OCI-LY1 (cell line): Measurements from ENCODE around the gene NECTIN4.

Experiments
- H2AFZ ChIP-seq: fragments of 200-600 bp; sonication (generic), shearing (Covaris generic); 2 replicates; pipeline ENCODE4 v1.6.0; 2014; ENCODE audit warnings: antibody characterized with exemption, mild to moderate bottlenecking, low read length
- H3F3A ChIP-seq: fragments of 200-600 bp; sonication (generic), shearing (Covaris generic); 2 replicates; pipeline ENCODE4 v1.6.0; 2014; ENCODE audit warnings: mild to moderate bottlenecking, antibody characterized with exemption, low read length, moderate library complexity; ENCODE audit not compliant: insufficient read depth
- H3K27ac ChIP-seq: fragments of 200-600 bp; sonication (generic); 2 replicates; pipeline ENCODE4 v1.5.1; 2014; ENCODE audit warnings: low read length, mixed run types, mild to moderate bottlenecking, low read depth; ENCODE audit not compliant: poor library complexity, severe bottlenecking
- H3K27me3 ChIP-seq: fragments of 200-600 bp; sonication (generic); 2 replicates; pipeline ENCODE4 v1.6.0; 2014; ENCODE audit warnings: antibody characterized with exemption, mild to moderate bottlenecking, low read length, moderate library complexity; ENCODE audit not compliant: insufficient read depth
- H3K36me3 ChIP-seq: fragments of 200-600 bp; sonication (generic); 2 replicates; pipeline ENCODE4 v1.6.1; 2014; ENCODE audit warnings: mild to moderate bottlenecking, antibody characterized with exemption, low read length, moderate library complexity, mixed read lengths; ENCODE audit not compliant: insufficient read depth
- H3K4me1 ChIP-seq: fragments of 200-600 bp; sonication (generic); 2 replicates; pipeline ENCODE4 v1.5.1; 2014; ENCODE audit warnings: mild to moderate bottlenecking, low read length, moderate library complexity; ENCODE audit not compliant: insufficient read depth, severe bottlenecking
- H3K4me2 ChIP-seq: fragments of 200-600 bp; sonication (generic), shearing (Covaris generic); 2 replicates; pipeline ENCODE4 v1.6.1; 2014; ENCODE audit warnings: low read length
- H3K4me3 ChIP-seq: fragments of 200-600 bp; sonication (generic); 2 replicates; pipeline ENCODE4 v1.5.1; 2014; ENCODE audit warnings: low read length, low read depth, mild to moderate bottlenecking, mixed read lengths; ENCODE audit not compliant: poor library complexity, severe bottlenecking
- H3K79me2 ChIP-seq: fragments of 200-600 bp; shearing (Covaris generic); 2 replicates; pipeline ENCODE4 v1.6.1; 2016; ENCODE audit warnings: mixed run types, low read length, mixed read lengths; ENCODE audit not compliant: insufficient read depth
- H3K9ac ChIP-seq: fragments of 200-600 bp; sonication (generic), shearing (Covaris generic); 2 replicates; pipeline ENCODE4 v1.6.1; 2014; ENCODE audit warnings: mild to moderate bottlenecking, low read length, mixed read lengths
- H3K9me2 ChIP-seq: fragments of 200-600 bp; sonication (generic), shearing (Covaris generic); 2 replicates; pipeline ENCODE4 v1.6.1; 2014; ENCODE audit warnings: low read depth, mild to moderate bottlenecking, low read length, mixed read lengths
- H3K9me3 ChIP-seq: fragments of 200-600 bp; shearing (Covaris generic); 2 replicates; pipeline ENCODE4 v1.6.1; 2014; ENCODE audit warnings: low read length, mixed read lengths
- H4K20me1 ChIP-seq: fragments of 200-600 bp; sonication (generic), shearing (Covaris generic); 2 replicates; pipeline ENCODE4 v1.6.0; 2016; ENCODE audit warnings: mild to moderate bottlenecking, low read length; ENCODE audit not compliant: insufficient read depth
- EZH2 ChIP-seq: fragments of 200-600 bp; sonication (generic), shearing (Covaris generic); IDR thresholded peaks from 2 replicates; pipeline ENCODE4 v1.8.0; 2017; ENCODE audit warnings: borderline replicate concordance, mixed run types, mild to moderate bottlenecking, antibody characterized with exemption, low read length, moderate library complexity, mixed read lengths
- TF ChIP-seq, protein P1 (sequence below): fragments of 200-600 bp; sonication (generic), shearing (Covaris generic); IDR thresholded peaks from 2 replicates; pipeline ENCODE4 v1.5.1; 2017; ENCODE audit warnings: mild to moderate bottlenecking, antibody characterized with exemption, low read length, moderate library complexity, mixed read lengths

NECTIN4 gene

DNA sequence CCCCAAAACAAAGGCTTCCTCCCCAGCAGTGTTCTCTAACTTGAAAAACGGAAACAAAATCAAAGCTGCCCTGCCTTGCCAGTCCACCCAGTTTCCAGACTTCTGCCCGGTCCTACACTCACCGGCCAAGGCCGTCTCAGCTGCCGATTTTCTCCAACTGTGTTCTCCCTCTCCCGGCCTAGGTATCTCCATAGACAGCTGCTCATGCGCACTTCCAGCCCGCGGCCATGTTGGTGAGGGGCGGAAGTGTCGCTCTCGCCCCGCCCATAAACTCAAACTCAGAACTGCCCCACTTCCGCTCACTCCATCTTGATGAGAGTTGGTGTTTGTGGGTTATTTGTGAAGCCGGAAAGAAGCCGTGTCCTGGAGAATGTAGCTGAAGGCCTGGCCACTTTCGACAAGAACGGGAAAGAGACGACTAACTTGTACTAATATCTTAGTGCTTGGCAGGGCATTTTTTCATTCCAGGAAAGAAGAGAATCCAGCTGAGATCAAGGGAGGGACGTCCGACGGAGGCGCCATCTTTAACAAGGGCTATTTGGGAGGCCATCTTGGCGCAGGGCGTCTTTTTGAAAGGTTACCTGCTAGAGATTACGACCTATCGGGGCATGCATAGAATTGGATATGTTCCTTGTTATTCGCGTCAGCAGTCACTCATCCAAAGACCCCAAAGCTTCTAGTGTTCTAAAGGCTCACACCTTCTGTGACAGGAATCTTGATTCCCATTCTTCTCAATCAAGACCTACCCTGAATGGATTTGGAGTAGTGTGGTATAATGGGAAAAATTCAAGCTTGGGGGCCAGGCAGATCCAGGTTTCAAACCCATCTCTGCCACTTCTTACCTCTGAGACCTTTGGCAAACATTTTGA lies 43.4 kb downstream of the NECTIN4 start, which contains the start of gene USF1:
Gene USF1, minus strand, starts transcription at position 242 of the 869 bp plus-strand sequence. CDS start 2,702 bp downstream, outside the sequence.
- Histone ChIP-seq H3K9me3 (no peaks in the 10 kb centered on the region), H3K36me3 (peaks cover 71% of the 10 kb centered on the region), H3K4me2 (peak within 1 kb of the TSS; percentile 94), H3F3A (peaks cover 4% of the 10 kb centered on the region; the same call in 1 of the 2 replicates), H2AFZ (no peak within 1 kb of the TSS), H4K20me1 (no peaks in the 10 kb centered on the region), H3K27ac (peak within 1 kb of the TSS; percentile 96), H3K27me3 (no peaks in the 10 kb centered on the region), H3K4me3 (peak within 1 kb of the TSS; percentile 82), H3K4me1 (peaks cover 35% of the 10 kb centered on the region), H3K9ac (peak within 1 kb of the TSS; percentile 94), H3K9me2 (no peaks in the 10 kb centered on the region), H3K79me2 (peaks cover 7% of the 10 kb centered on the region)
- TF ChIP-seq EZH2, result no peak
- TF ChIP-seq, protein P1, sequence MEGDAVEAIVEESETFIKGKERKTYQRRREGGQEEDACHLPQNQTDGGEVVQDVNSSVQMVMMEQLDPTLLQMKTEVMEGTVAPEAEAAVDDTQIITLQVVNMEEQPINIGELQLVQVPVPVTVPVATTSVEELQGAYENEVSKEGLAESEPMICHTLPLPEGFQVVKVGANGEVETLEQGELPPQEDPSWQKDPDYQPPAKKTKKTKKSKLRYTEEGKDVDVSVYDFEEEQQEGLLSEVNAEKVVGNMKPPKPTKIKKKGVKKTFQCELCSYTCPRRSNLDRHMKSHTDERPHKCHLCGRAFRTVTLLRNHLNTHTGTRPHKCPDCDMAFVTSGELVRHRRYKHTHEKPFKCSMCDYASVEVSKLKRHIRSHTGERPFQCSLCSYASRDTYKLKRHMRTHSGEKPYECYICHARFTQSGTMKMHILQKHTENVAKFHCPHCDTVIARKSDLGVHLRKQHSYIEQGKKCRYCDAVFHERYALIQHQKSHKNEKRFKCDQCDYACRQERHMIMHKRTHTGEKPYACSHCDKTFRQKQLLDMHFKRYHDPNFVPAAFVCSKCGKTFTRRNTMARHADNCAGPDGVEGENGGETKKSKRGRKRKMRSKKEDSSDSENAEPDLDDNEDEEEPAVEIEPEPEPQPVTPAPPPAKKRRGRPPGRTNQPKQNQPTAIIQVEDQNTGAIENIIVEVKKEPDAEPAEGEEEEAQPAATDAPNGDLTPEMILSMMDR, result no peak

DNA sequence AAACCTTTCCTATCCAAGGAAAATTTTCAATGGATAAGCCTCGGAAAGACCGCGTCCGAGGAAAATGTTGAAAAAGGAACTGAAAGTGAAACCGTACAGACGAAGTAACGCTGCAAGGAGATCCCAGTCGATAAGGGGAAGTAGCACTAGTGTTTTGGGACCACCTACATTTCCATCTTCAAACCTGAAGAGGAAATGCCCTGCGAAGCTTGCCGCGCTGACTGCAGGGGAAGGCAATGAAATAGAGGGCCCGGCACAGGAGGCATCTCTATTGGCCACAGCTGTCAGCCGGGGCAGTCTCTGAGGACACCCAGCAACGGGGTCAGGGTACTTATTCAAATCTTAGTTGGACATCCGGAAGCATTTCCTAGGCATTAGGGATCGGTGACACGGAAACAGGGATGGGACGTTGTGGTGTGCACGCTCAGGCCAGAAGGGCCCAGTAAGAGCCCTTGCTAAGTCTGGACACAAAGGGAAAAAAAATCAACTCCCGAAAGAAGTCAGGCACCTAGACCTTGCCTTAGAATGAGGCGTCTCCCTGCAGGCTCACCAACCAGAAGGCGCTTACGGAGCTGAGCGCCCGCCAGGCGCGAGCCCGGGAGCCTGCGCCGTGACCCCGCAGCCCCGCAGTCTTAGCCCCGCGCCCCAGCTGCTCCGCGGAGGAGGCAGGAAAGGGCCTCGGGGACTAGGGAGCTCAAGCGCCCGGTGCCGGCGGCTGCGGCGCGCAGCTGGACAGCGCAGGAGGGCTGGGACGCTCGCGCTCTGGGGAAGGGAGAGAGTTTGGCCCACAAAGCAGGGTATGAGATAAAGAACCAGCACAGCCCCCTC lies 44.2 kb downstream of the NECTIN4 start:
- Histone ChIP-seq H3K36me3 (peaks cover 71% of the 10 kb centered on the region), H3F3A (peaks cover 4% of the 10 kb centered on the region; the same call in 1 of the 2 replicates), H2AFZ (no peak overlapping the region), H3K4me3 (peak overlapping the region; percentile 82), H3K9me3 (no peaks in the 10 kb centered on the region), H3K27ac (peak overlapping the region; percentile 96), H3K79me2 (peaks cover 7% of the 10 kb centered on the region), H3K9ac (peak overlapping the region; percentile 94), H4K20me1 (no peaks in the 10 kb centered on the region), H3K4me2 (peak overlapping the region; percentile 94), H3K27me3 (no peaks in the 10 kb centered on the region), H3K9me2 (no peaks in the 10 kb centered on the region), H3K4me1 (peaks cover 35% of the 10 kb centered on the region)
- TF ChIP-seq, protein P1, result no peak
- TF ChIP-seq EZH2, result no peak

DNA sequence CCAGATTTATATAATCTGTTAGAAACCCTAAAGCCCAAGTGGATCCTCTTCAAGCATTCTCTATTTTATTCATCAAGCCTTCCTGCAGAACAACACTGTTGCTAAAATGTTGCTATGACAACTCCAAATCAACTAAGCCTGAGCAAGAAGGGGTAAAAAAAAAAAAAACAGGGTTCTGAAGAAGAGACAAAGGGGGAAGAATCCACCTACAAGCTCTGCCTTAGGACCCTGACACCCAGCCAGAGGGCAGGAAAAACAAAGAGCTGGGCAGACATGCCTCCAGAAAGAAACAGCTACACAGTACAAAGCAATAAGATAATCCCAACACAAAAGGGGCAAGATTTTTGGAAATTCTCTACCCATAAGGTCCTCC lies 44.8 kb downstream of the NECTIN4 start:
- Histone ChIP-seq H2AFZ (no peak overlapping the region), H3F3A (peaks cover 4% of the 10 kb centered on the region; the same call in 1 of the 2 replicates), H3K4me3 (peak overlapping the region; percentile 82), H3K9me3 (no peaks in the 10 kb centered on the region), H3K36me3 (peaks cover 71% of the 10 kb centered on the region), H3K9ac (peak overlapping the region; percentile 94), H3K79me2 (peaks cover 7% of the 10 kb centered on the region), H3K27me3 (no peaks in the 10 kb centered on the region), H3K27ac (peak overlapping the region; percentile 96), H3K4me1 (peaks cover 39% of the 10 kb centered on the region), H3K4me2 (peak overlapping the region; percentile 94), H3K9me2 (no peaks in the 10 kb centered on the region), H4K20me1 (no peaks in the 10 kb centered on the region)
- TF ChIP-seq EZH2, result no peak
- TF ChIP-seq, protein P1, result no peak
